ENCODE results near the gene ACKR2. TPM values are rescaled to one million over a fixed set of nuclear protein-coding genes. Genes with fewer than 3 reads are reported as not detected.
A peak's percentile ranks its signal among the peaks of the same experiment; 100 is the strongest.

ACKR2 gene
- total RNA-seq, 4 donors from 2014 or later, result 1.2 to 6.6 (median 3.4) TPM

DNA sequence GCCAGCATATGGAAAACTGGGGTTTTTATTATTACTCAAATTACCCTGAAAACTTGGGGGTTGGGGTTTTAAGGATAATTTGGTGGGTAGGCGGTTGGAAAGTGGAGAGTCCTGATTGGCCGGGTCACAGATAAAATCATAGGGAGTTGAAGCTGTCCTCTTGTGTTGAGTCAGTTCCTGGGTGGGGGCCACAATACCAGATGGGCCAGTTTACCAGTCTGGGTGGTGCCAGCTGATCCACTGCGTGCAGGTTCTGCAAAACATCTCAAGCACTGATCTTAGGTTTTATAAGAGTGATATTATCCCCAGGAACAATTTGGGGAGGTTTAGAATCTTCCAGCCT is 91.8 kb downstream of the ACKR2 start:
- H3K27me3 ChIP-seq, result no peaks in the 10 kb centered on the region
- DNase-seq (ENCODE audit: low spot score in 2 of 2), result no peak
- WGBS, result 60% methylated on average over 3 of the region's 3 CpGs
- peak overlapping the region; percentile 57 for H3K27ac ChIP-seq
- peaks cover 29% of the 10 kb centered on the region for H3K4me1 ChIP-seq
- H3K9me3 ChIP-seq, result no peaks in the 10 kb centered on the region
- no peak overlapping the region for H3K4me3 ChIP-seq
- TF ChIP-seq, protein P1, sequence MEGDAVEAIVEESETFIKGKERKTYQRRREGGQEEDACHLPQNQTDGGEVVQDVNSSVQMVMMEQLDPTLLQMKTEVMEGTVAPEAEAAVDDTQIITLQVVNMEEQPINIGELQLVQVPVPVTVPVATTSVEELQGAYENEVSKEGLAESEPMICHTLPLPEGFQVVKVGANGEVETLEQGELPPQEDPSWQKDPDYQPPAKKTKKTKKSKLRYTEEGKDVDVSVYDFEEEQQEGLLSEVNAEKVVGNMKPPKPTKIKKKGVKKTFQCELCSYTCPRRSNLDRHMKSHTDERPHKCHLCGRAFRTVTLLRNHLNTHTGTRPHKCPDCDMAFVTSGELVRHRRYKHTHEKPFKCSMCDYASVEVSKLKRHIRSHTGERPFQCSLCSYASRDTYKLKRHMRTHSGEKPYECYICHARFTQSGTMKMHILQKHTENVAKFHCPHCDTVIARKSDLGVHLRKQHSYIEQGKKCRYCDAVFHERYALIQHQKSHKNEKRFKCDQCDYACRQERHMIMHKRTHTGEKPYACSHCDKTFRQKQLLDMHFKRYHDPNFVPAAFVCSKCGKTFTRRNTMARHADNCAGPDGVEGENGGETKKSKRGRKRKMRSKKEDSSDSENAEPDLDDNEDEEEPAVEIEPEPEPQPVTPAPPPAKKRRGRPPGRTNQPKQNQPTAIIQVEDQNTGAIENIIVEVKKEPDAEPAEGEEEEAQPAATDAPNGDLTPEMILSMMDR (IDR thresholded peaks at IDR 0.05), result no peak
- no peak for TF ChIP-seq POLR2AphosphoS5 (IDR thresholded peaks at IDR 0.05)
- TF ChIP-seq EP300 (IDR thresholded peaks at IDR 0.05), result no peak
- no peak for TF ChIP-seq POLR2A (IDR thresholded peaks at IDR 0.05)
- no peaks in the 10 kb centered on the region for H3K36me3 ChIP-seq

DNA sequence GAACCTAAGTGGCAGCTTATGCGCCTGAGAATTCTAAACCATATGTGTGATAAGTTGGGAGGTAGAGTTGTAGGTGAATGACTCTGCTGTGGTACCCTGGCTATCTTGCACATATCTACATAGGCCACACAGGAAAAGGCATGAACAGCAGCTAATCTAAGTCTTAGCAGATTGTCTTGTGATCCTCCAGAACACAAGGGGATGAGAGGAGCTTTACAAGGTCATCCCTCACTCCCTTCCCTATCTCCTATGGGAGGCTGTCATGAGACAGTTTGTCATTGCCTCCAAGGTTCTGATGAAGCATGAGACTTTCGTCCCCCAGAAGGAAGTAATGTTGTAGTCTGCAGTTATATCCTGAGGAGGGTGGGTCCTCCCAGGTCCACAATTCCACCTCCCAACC is 93.0 kb downstream of the ACKR2 start:
- Histone ChIP-seq H3K9me3 (no peaks in the 10 kb centered on the region), H3K36me3 (no peaks in the 10 kb centered on the region), H3K27me3 (no peaks in the 10 kb centered on the region), H3K4me3 (no peak overlapping the region), H3K4me1 (peaks cover 41% of the 10 kb centered on the region), H3K27ac (peak overlapping the region; percentile 57)
- DNase-seq (ENCODE audit: low spot score in 2 of 2), result no peak
- no peak for TF ChIP-seq POLR2AphosphoS5 (IDR thresholded peaks at IDR 0.05)
- TF ChIP-seq EP300 (IDR thresholded peaks at IDR 0.05), result no peak
- no peak for TF ChIP-seq POLR2A (IDR thresholded peaks at IDR 0.05)
- TF ChIP-seq, protein P1 (IDR thresholded peaks at IDR 0.05), result no peak
- 75% methylated on average over 2 of the region's 2 CpGs for WGBS

DNA sequence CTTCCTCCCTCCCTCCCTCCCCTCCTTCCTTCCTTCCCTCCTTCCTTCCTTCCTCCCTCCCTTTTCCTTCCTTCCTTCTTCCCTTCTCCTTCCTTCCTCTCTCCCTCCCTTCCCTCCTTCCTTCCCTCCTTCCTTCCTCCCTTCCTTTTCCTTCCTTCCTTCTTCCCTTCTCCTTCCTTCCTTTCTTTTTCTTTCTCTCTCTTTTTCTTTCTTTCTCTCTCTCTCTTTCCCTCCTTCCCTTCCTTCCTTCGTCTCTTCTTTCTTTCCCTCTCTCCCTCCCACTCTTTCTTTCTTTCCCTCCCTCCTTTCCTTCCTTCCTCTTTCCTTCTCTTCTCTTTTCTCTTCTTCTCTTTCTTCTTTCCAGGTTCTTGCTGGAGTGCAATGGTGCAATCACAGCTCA is 94.8 kb downstream of the ACKR2 start:
- no peak overlapping the region for H3K27ac ChIP-seq
- no peak overlapping the region for H3K4me3 ChIP-seq
- H3K36me3 ChIP-seq, result peaks cover 6% of the 10 kb centered on the region
- TF ChIP-seq, protein P1 (IDR thresholded peaks at IDR 0.05), result no peak
- TF ChIP-seq POLR2AphosphoS5 (IDR thresholded peaks at IDR 0.05), result no peak
- no peak for TF ChIP-seq EP300 (IDR thresholded peaks at IDR 0.05)
- no peak for TF ChIP-seq POLR2A (IDR thresholded peaks at IDR 0.05)
- no peaks in the 10 kb centered on the region for H3K9me3 ChIP-seq
- WGBS, result 78% methylated on average over 1 of the region's 1 CpG
- no peak for DNase-seq (ENCODE audit: low spot score in 2 of 2)
- peaks cover 40% of the 10 kb centered on the region for H3K4me1 ChIP-seq
- no peaks in the 10 kb centered on the region for H3K27me3 ChIP-seq

DNA sequence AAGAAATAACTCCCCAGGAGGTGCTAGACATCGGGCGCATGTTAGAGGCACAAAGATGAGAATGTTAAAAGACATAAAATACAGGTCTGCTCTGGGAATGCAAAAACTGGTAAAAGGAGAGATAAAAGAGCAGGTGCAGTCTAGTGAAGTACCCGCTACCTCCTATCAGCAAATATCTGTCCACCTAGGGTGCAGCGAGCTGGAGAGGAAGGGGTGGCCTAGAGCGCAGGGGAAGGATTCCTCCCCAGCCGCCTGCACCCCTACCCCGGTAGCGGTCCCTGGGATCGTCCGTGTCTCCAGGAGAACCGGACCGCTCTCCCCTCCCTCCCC is 96.5 kb downstream of the ACKR2 start:
- Histone ChIP-seq H3K27ac (peak overlapping the region; percentile 83), H3K4me1 (peaks cover 28% of the 10 kb centered on the region), H3K4me3 (peak overlapping the region; percentile 80), H3K9me3 (no peaks in the 10 kb centered on the region), H3K27me3 (no peaks in the 10 kb centered on the region), H3K36me3 (peaks cover 21% of the 10 kb centered on the region)
- TF ChIP-seq POLR2A (IDR thresholded peaks at IDR 0.05), result no peak
- no peak for TF ChIP-seq EP300 (IDR thresholded peaks at IDR 0.05)
- TF ChIP-seq POLR2AphosphoS5 (IDR thresholded peaks at IDR 0.05), result no peak
- TF ChIP-seq, protein P1 (IDR thresholded peaks at IDR 0.05), result no peak
- no peak for DNase-seq (ENCODE audit: low spot score in 2 of 2)
- 21% methylated on average over 6 of the region's 12 CpGs for WGBS

DNA sequence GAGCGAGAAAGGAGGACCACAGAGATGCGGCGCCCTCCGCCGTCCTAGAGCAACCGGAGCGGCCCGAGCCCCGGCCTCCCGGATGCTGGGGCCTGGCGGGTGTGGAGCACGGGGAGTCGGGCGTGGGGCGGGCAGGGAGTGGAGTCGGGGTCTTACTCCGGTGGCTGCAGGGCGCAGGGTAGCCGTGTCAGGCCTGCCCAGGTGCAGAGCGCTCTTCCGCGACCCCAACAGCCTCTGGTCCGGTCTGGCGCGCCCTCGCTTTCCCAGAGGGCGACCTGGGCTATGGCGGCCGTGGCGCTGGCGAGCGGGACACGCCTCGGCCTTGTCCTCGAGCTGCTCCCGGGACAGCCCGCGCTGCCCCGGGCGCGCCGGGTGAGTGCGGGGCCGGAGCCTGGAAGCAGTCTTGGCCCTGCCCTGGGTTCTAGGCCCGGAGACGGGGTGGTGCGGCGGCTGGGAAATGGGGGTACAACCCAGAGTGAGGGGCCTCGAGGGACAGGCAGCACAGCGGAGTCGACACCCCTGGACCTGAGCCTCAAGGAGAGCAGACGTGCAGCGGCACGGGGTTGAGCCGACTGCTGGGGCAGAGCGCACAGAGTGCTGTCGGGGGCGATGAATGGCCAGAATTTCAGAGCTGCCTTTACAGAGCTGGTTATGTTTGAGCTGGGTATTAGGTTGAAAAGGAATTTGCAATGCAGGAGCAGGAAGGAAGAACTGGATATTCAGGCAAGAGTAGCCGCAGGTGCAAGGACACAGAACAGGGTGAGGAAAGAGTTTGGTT is 97.0 kb downstream of the ACKR2 start, which contains the start of gene ZNF662:
Gene ZNF662, plus strand, starts transcription at position 73 of the 778 bp plus-strand sequence. CDS start 1,973 bp downstream, outside the sequence.
- Histone ChIP-seq H3K4me3 (peak within 1 kb of the TSS; percentile 80), H3K27me3 (no peaks in the 10 kb centered on the region), H3K4me1 (peaks cover 28% of the 10 kb centered on the region), H3K9me3 (peaks cover 1% of the 10 kb centered on the region), H3K27ac (peak within 1 kb of the TSS; percentile 83), H3K36me3 (peaks cover 26% of the 10 kb centered on the region)
- 4% methylated on average over 22 of the region's 59 CpGs for WGBS
- peak; percentile 67 to 86 for DNase-seq (ENCODE audit: low spot score in 2 of 2)
- TF ChIP-seq EP300 (IDR thresholded peaks at IDR 0.05) (no peak), POLR2AphosphoS5 (IDR thresholded peaks at IDR 0.05) (no peak), POLR2A (IDR thresholded peaks at IDR 0.05) (no peak)
- TF ChIP-seq, protein P1 (IDR thresholded peaks at IDR 0.05), result no peak

All from suprapubic skin (tissue), 4 donors.